CD4-positive, alpha-beta T cell (primary cell): ENCODE data around the gene TNS3. TPM values are rescaled to one million over a fixed set of nuclear protein-coding genes. Genes with fewer than 3 reads are reported as not detected.

Source experiments
- ATAC-seq: fragments of 200-7000 bp; cut with Tn5 transposase; one replicate; pipeline ENCODE4 v1.10.0; 2022; ENCODE audit warnings: mild to moderate bottlenecking; ENCODE audit not compliant: poor library complexity
- CTCF ChIA-PET: fragments of 350-600 bp; sonication (Branson Sonifier 250); formaldehyde crosslinking; loops from one replicate; lab custom pipeline; 2021; ENCODE audit warnings: antibody characterized with exemption, inconsistent platforms; lab: Charles Lee
- POLR2A ChIA-PET: fragments of 350-600 bp; sonication (Branson Sonifier 250); formaldehyde crosslinking; loops from one replicate; lab custom pipeline; 2021; ENCODE audit warnings: antibody characterized with exemption, inconsistent platforms; lab: Charles Lee
- DNase-seq, 14 experiments: peaks; one replicate each; pipeline ENCODE4 v3.0.0-alpha.2; 2013 to 2020; ENCODE audit warnings: mixed read lengths in 2 of 14
- H3K27ac ChIP-seq, 2 donors: one replicate each; pipeline versions ENCODE4 v1.5.1 to v1.7.0; 2013; ENCODE audit warnings: low read length in 2 of 2, low read depth in 1 of 2, mild to moderate bottlenecking in 1 of 2
- H3K27me3 ChIP-seq, 2 experiments: 1 replicate in 1 of 2; 2 replicates in 1 of 2; pipeline versions ENCODE4 v1.6.1 to v1.7.0; 2013; ENCODE audit warnings: low read length in 2 of 2, control low read depth in 1 of 2, mild to moderate bottlenecking in 1 of 2, moderate library complexity in 1 of 2; ENCODE audit not compliant: insufficient read depth in 2 of 2, control insufficient read depth in 1 of 2
- H3K36me3 ChIP-seq: one replicate; pipeline ENCODE4 v1.6.1; 2013; ENCODE audit warnings: low read length, control low read depth; ENCODE audit not compliant: insufficient read depth
- H3K4me1 ChIP-seq: one replicate; pipeline ENCODE4 v1.6.1; 2013; ENCODE audit warnings: low read length, control low read depth; ENCODE audit not compliant: insufficient read depth
- H3K4me3 ChIP-seq: one replicate; pipeline ENCODE4 v1.5.1; 2013; ENCODE audit warnings: mild to moderate bottlenecking, low read length, moderate library complexity
- H3K9me3 ChIP-seq, 2 experiments: 1 replicate in 1 of 2; 2 replicates in 1 of 2; pipeline versions ENCODE4 v1.6.1 to v1.7.0; 2013; ENCODE audit warnings: low read length in 2 of 2, mild to moderate bottlenecking in 2 of 2, control low read depth in 1 of 2, moderate library complexity in 1 of 2; ENCODE audit not compliant: control insufficient read depth in 1 of 2, insufficient read depth in 1 of 2
- H3K27ac Mint-ChIP-seq: one replicate; pipeline ENCODE4 v1.8.0; 2020; ENCODE audit warnings: mixed read lengths
- H3K27me3 Mint-ChIP-seq: one replicate; pipeline ENCODE4 v1.8.0; 2021; ENCODE audit warnings: mixed read lengths
- H3K36me3 Mint-ChIP-seq: one replicate; pipeline ENCODE4 v1.8.0; 2021; ENCODE audit warnings: low read depth, mixed read lengths
- H3K4me1 Mint-ChIP-seq: one replicate; pipeline ENCODE4 v1.8.0; 2021; ENCODE audit warnings: low read depth, mixed read lengths
- H3K4me3 Mint-ChIP-seq: one replicate; pipeline ENCODE4 v1.8.0; 2020; ENCODE audit warnings: mild to moderate bottlenecking, mixed read lengths
- H3K9me3 Mint-ChIP-seq: one replicate; pipeline ENCODE4 v1.8.0; 2020; ENCODE audit warnings: mixed read lengths
- intact Hi-C, 2 experiments: fragments of 100-400 bp; cut with DNase I in 1 of 2; cut with micrococcal nuclease in 1 of 2; formaldehyde crosslinking; loops; one replicate each; pipeline versions ENCODE4 v1.15.1 to v1.9.0; 2023 to 2025; cut with DNase I, micrococcal nuclease
- total RNA-seq, 174 experiments: library from RNA in 2 of 174; stranded (reverse) in 2 of 174; gene quantifications; one replicate each; pipeline ENCODE4 v1.2.3 and lab custom pipeline; 2021 to 2026
- TF ChIP-seq, protein P1 (sequence below): fragments of 200-600 bp; IDR thresholded peaks from one replicate; pipeline ENCODE4 v1.8.0; 2022; ENCODE audit warnings: antibody characterized with exemption, mild to moderate bottlenecking

TNS3 gene
- total RNA-seq, 2 experiments from 2014 or later: 0.16 to 0.47 TPM

DNA sequence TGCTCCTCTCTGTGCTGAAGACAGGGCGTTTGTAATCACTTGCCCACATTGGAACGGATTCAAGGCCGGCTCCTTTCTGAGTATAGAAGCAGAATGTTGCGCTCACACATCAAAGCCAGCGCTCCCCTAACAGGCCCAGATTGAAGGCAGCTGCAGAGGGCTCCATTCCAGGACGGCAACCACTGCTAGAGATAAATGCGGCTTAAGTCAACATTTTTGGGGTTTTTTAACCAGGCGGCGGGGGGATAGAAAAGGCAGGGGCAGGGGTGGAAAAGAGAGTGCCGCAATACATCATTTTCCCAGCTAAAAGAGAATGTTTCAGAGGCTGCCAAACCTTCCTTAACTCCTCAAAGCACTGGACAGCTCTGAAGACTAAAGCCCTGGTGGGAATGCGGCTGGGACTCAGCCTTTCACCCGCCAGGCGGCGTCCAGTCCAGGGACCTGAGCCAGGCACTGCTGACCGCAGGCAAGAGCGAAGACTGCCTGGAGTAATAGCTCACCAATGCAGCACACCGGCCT, 189.6 kb downstream of the TNS3 start:
- intact Hi-C loops: no loop called here
- H3K9me3 Mint-ChIP-seq: no peaks in the 10 kb centered on the region
- Histone ChIP-seq H3K27ac (no peak overlapping the region), H3K4me1 (no peaks in the 10 kb centered on the region), H3K4me3 (no peak overlapping the region), H3K36me3 (no peaks in the 10 kb centered on the region), H3K27me3 (no peaks in the 10 kb centered on the region), H3K9me3 (peaks cover 0 to 18% of the 10 kb centered on the region in 2 experiments)
- ChIA-PET CTCF (no interaction called here), POLR2A (no interaction called here)
- H3K27ac Mint-ChIP-seq: no peak overlapping the region
- H3K27me3 Mint-ChIP-seq: peaks cover 14% of the 10 kb centered on the region
- H3K36me3 Mint-ChIP-seq: no peaks in the 10 kb centered on the region
- DNase-seq (no peak), ATAC-seq (no peak)
- TF ChIP-seq, protein P1, sequence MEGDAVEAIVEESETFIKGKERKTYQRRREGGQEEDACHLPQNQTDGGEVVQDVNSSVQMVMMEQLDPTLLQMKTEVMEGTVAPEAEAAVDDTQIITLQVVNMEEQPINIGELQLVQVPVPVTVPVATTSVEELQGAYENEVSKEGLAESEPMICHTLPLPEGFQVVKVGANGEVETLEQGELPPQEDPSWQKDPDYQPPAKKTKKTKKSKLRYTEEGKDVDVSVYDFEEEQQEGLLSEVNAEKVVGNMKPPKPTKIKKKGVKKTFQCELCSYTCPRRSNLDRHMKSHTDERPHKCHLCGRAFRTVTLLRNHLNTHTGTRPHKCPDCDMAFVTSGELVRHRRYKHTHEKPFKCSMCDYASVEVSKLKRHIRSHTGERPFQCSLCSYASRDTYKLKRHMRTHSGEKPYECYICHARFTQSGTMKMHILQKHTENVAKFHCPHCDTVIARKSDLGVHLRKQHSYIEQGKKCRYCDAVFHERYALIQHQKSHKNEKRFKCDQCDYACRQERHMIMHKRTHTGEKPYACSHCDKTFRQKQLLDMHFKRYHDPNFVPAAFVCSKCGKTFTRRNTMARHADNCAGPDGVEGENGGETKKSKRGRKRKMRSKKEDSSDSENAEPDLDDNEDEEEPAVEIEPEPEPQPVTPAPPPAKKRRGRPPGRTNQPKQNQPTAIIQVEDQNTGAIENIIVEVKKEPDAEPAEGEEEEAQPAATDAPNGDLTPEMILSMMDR: no peak
- H3K4me3 Mint-ChIP-seq: no peak overlapping the region
- H3K4me1 Mint-ChIP-seq: no peaks in the 10 kb centered on the region

DNA sequence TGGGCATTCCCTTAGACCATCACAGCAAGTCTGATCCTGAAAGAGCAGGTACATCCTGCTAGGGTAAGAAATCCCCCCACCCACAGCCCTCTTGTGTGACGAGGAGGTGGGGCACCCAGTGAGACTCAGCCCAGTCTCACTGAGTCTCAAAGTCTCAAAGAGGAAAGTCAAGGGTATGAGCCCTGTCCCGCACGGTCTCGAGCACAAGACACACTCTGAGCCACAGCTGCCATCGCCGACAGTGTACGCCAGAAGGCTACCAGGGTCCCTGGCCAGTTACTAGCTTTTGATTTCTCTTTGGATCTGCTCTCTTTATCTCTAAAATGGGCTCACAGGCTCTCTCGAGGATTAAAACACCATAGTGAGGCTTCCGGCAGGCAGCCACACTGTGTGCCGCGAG, 190.2 kb downstream of the TNS3 start:
- Mint-ChIP-seq H3K27ac (no peak overlapping the region), H3K27me3 (peaks cover 14% of the 10 kb centered on the region), H3K4me1 (no peaks in the 10 kb centered on the region), H3K36me3 (no peaks in the 10 kb centered on the region), H3K4me3 (no peak overlapping the region), H3K9me3 (no peaks in the 10 kb centered on the region)
- TF ChIP-seq, protein P1: no peak
- peaks cover 0 to 18% of the 10 kb centered on the region in 2 experiments for H3K9me3 ChIP-seq
- DNase-seq: no peak
- H3K27ac ChIP-seq: no peak overlapping the region
- no peaks in the 10 kb centered on the region for H3K4me1 ChIP-seq
- H3K4me3 ChIP-seq: no peak overlapping the region
- POLR2A ChIA-PET: no interaction called here
- ATAC-seq: no peak
- CTCF ChIA-PET: no interaction called here
- intact Hi-C loops: no loop called here
- H3K36me3 ChIP-seq: no peaks in the 10 kb centered on the region
- H3K27me3 ChIP-seq: no peaks in the 10 kb centered on the region

DNA sequence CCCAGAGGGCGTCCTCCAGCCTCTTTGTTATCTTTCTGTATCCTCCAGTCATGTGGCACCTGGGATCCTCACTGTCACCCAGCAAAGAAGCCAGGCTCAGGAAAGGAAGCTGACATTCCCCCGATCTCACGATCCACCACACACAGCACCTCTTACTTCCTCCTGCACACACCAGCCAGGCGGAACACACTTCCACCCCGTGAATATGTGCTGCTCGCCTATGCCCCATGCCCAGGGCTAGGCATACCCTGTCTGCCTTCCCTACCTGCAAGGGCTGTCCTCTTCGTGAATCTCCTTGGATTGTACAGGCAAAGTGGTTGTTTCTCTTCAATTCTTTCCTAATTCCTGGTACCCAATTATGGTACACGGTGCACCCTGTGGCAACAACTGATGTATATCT, 191.0 kb downstream of the TNS3 start:
- Mint-ChIP-seq H3K4me1 (no peaks in the 10 kb centered on the region), H3K27me3 (peaks cover 17% of the 10 kb centered on the region), H3K9me3 (no peaks in the 10 kb centered on the region), H3K36me3 (no peaks in the 10 kb centered on the region), H3K27ac (no peak overlapping the region), H3K4me3 (no peak overlapping the region)
- Histone ChIP-seq H3K9me3 (peaks cover 0 to 24% of the 10 kb centered on the region in 2 experiments), H3K27ac (no peak overlapping the region), H3K4me1 (no peaks in the 10 kb centered on the region), H3K4me3 (no peak overlapping the region), H3K27me3 (no peaks in the 10 kb centered on the region), H3K36me3 (no peaks in the 10 kb centered on the region)
- POLR2A ChIA-PET: no interaction called here
- intact Hi-C loops: no loop called here
- CTCF ChIA-PET: no interaction called here
- TF ChIP-seq, protein P1: no peak
- ATAC-seq (no peak), DNase-seq (no peak)
